Stimulated activated CD4-positive, alpha-beta T cell treated with anti-CD3 and anti-CD28 coated beads, Interleukin-15, amount 100 ng/mL, for 1 hour (primary cell): ENCODE data around the gene ATP1A2.

Experiments
- DNase-seq, 2 donors: peaks; one replicate each; pipeline ENCODE4 v3.0.0-alpha.2; 2020; ENCODE audit warnings: low read depth in 1 of 2, low spot score in 1 of 2

ATP1A2 gene

GRCh38 chr1:160084771-160085321, 30.7 kb upstream of the ATP1A2 start:
- DNase-seq = no peak

GRCh38 chr1:160085686-160086455, 29.7 kb upstream of the ATP1A2 start:
- DNase-seq = peak; percentile 58 to 68

- no peak for DNase-seq
Measured at GRCh38 chr1:160086456-160086892, 29.1 kb upstream of the ATP1A2 start.

- no peak for DNase-seq
Measured at GRCh38 chr1:160087118-160087662, 28.4 kb upstream of the ATP1A2 start.

GRCh38 chr1:160089883-160090282, 25.7 kb upstream of the ATP1A2 start:
- no peak for DNase-seq

- no peak for DNase-seq
Measured at GRCh38 chr1:160090760-160091159, 24.8 kb upstream of the ATP1A2 start.

GRCh38 chr1:160091666-160092223, 23.8 kb upstream of the ATP1A2 start:
- DNase-seq = no peak

GRCh38 chr1:160092366-160093068, 23.0 kb upstream of the ATP1A2 start:
- DNase-seq = no peak

- DNase-seq = no peak
Measured at GRCh38 chr1:160093069-160093395, 22.5 kb upstream of the ATP1A2 start.

- DNase-seq = no peak
Measured at GRCh38 chr1:160093624-160094290, 21.8 kb upstream of the ATP1A2 start.

- DNase-seq = no peak
Measured at GRCh38 chr1:160094291-160094625, 21.3 kb upstream of the ATP1A2 start.

- DNase-seq = no peak
Measured at GRCh38 chr1:160094806-160095205, 20.8 kb upstream of the ATP1A2 start.

GRCh38 chr1:160095382-160096105, 20.0 kb upstream of the ATP1A2 start:
- DNase-seq = no peak

- DNase-seq = no peak
Measured at GRCh38 chr1:160096274-160097116, 19.1 kb upstream of the ATP1A2 start.

GRCh38 chr1:160097151-160097910, 18.2 kb upstream of the ATP1A2 start:
- no peak for DNase-seq

- peak; percentile 87 for DNase-seq
Measured at GRCh38 chr1:160097911-160098851, 17.4 kb upstream of the ATP1A2 start, which contains the start of gene IGSF8. Gene IGSF8, minus strand, starts transcription at chr1:160098619. Its CDS starts 147 bp downstream, at chr1:160098472.

- peak; percentile 98 to 99 for DNase-seq
Measured at GRCh38 chr1:160098852-160099561, 16.6 kb upstream of the ATP1A2 start.
